Measurements from ENCODE around the gene MKKS. TPM values are rescaled to one million over a fixed set of nuclear protein-coding genes. Genes with fewer than 3 reads are reported as not detected.

Gene MKKS
- total and polyA plus RNA-seq, 2 of the 13 experiments (the other 11 are each of a cell fraction or from before 2014, with no cell fraction given): 26.7 to 34.5 TPM

GRCh38 chr20:10370091-10370887, 63.7 kb downstream of the MKKS start (continued):
- peak; percentile 99 for TF ChIP-seq DPF2 (CRISPR knock-in tag; IDR thresholded peaks at IDR 0.05; ENCODE audit: borderline replicate concordance, low read depth)
- TF ChIP-seq ZNF101 (CRISPR knock-in tag; IDR thresholded peaks at IDR 0.05; ENCODE audit: borderline replicate concordance, low read depth): no peak
- TF ChIP-seq MEF2D (CRISPR knock-in tag; IDR thresholded peaks at IDR 0.05): peak; percentile 47; the same call in 1 of the 2 replicates
- TF ChIP-seq ETV5 (CRISPR knock-in tag; IDR thresholded peaks at IDR 0.05; ENCODE audit: borderline replicate concordance): peak; percentile 69
- 0 out of 2 replicates have a peak, but pooled peaks have one; percentile 70 for TF ChIP-seq ZNF672 (CRISPR knock-in tag; IDR thresholded peaks at IDR 0.05)
- TF ChIP-seq RFXANK (CRISPR knock-in tag; IDR thresholded peaks at IDR 0.05): peak; percentile 94
- peak; percentile 37; the same call in 1 of the 2 replicates for TF ChIP-seq ZNF3 (CRISPR knock-in tag; IDR thresholded peaks at IDR 0.05)
- TF ChIP-seq SIX1 (CRISPR knock-in tag; IDR thresholded peaks at IDR 0.05; ENCODE audit: borderline replicate concordance): peak; percentile 92
- no peak for TF ChIP-seq GLMP (CRISPR knock-in tag; IDR thresholded peaks at IDR 0.05; ENCODE audit: borderline replicate concordance)
- peak; percentile 95 for TF ChIP-seq MED13 (CRISPR knock-in tag; IDR thresholded peaks at IDR 0.05)
- no peak for TF ChIP-seq ZFP41 (CRISPR knock-in tag; IDR thresholded peaks at IDR 0.05; ENCODE audit: borderline replicate concordance)
- no peak for TF ChIP-seq CCAR2 (optimal IDR thresholded peaks at IDR 0.05; ENCODE audit: low read depth, low read length)
- TF ChIP-seq NCOR1 (IDR thresholded peaks at IDR 0.05; ENCODE audit: borderline replicate concordance, low read length): peak; percentile 100
- peak; percentile 98 for TF ChIP-seq ZBTB37 (CRISPR knock-in tag; IDR thresholded peaks at IDR 0.05)
- TF ChIP-seq PAX8 (CRISPR knock-in tag; IDR thresholded peaks at IDR 0.05; ENCODE audit: borderline replicate concordance): 0 out of 2 replicates have a peak, but pooled peaks have one; percentile 14
- no peak for TF ChIP-seq SMAD9 (CRISPR knock-in tag; IDR thresholded peaks at IDR 0.05)
- peak; percentile 22; the same call in 1 of the 2 replicates for TF ChIP-seq KMT2B (CRISPR knock-in tag; IDR thresholded peaks at IDR 0.05)
- no peak for TF ChIP-seq MTA1 (CRISPR knock-in tag; IDR thresholded peaks at IDR 0.05; ENCODE audit: borderline replicate concordance)
- peak; percentile 58; the same call in 1 of the 2 replicates for TF ChIP-seq JUNB (CRISPR knock-in tag; IDR thresholded peaks at IDR 0.05; ENCODE audit: borderline replicate concordance)
- TF ChIP-seq HOMEZ (CRISPR knock-in tag; IDR thresholded peaks at IDR 0.05; ENCODE audit: low read depth): peak; percentile 81
- TF ChIP-seq REPIN1 (CRISPR knock-in tag; IDR thresholded peaks at IDR 0.05; ENCODE audit: borderline replicate concordance, low read depth): peak; percentile 49; the same call in 1 of the 2 replicates
- TF ChIP-seq ZNF547 (CRISPR knock-in tag; IDR thresholded peaks at IDR 0.05): peak; percentile 64; the same call in 1 of the 2 replicates
- TF ChIP-seq ARID3A (IDR thresholded peaks at IDR 0.05; ENCODE audit: low read depth, low read length): peak; percentile 100
- peak; percentile 82 for TF ChIP-seq THAP11 (CRISPR knock-in tag; IDR thresholded peaks at IDR 0.05)

All from HepG2 (cell line).